Femur (tissue), 1 donor: ENCODE data around the gene GABARAP.
A peak's percentile ranks its signal among the peaks of the same experiment; 100 is the strongest.

Experiments
- DNase-seq: peaks from one replicate; pipeline ENCODE4 v3.0.0-alpha.2; 2017

GABARAP gene

GRCh38 chr17:7221278-7222092, 20.8 kb downstream of the GABARAP start:
- DNase-seq, result peak; percentile 26

- peak; percentile 69 for DNase-seq
These were observed 21.5 kb downstream of the GABARAP start for GRCh38 chr17:7220593-7221277.

GRCh38 chr17:7219812-7220592, 22.2 kb downstream of the GABARAP start, which contains the start of the genes ACADVL and DLG4:
ACADVL (plus strand) TSS chr17:7219938; CDS start chr17:7219985, 47 bp downstream.
DLG4 (minus strand) TSS chr17:7219836.
- DNase-seq, result peak; percentile 95

- no peak for DNase-seq
These were observed 22.9 kb downstream of the GABARAP start for GRCh38 chr17:7219229-7219811.

- no peak for DNase-seq
These were observed 23.5 kb downstream of the GABARAP start for GRCh38 chr17:7218758-7219157.

GRCh38 chr17:7218166-7218565, 24.1 kb downstream of the GABARAP start:
- DNase-seq, result no peak

- DNase-seq, result peak; percentile 89
These were observed 24.9 kb downstream of the GABARAP start for GRCh38 chr17:7217113-7217987.

- DNase-seq, result no peak
These were observed 25.8 kb downstream of the GABARAP start for GRCh38 chr17:7216242-7217112.

GRCh38 chr17:7215652-7216180, 26.5 kb downstream of the GABARAP start:
- peak; percentile 66 for DNase-seq

- DNase-seq, result no peak
These were observed 27.1 kb downstream of the GABARAP start for GRCh38 chr17:7215136-7215638.

- DNase-seq, result peak; percentile 100
These were observed 27.7 kb downstream of the GABARAP start for GRCh38 chr17:7214300-7215135.

- peak; percentile 91 for DNase-seq
These were observed 28.4 kb downstream of the GABARAP start for GRCh38 chr17:7213895-7214299.

GRCh38 chr17:7211491-7212273, 30.6 kb downstream of the GABARAP start:
- DNase-seq, result peak; percentile 24

GRCh38 chr17:7208754-7209460, 33.3 kb downstream of the GABARAP start:
- no peak for DNase-seq

GRCh38 chr17:7208027-7208571, 34.1 kb downstream of the GABARAP start:
- peak; percentile 34 for DNase-seq

GRCh38 chr17:7207120-7208001, 34.9 kb downstream of the GABARAP start:
- peak; percentile 61 for DNase-seq
